CMK (cell line): Measurements from ENCODE around the gene PLD4.
A peak's percentile ranks its signal among the peaks of the same experiment; 100 is the strongest.

Experiments used
- DNase-seq: peaks from one replicate; pipeline ENCODE4 v3.0.0-alpha.2; 2010; ENCODE audit warnings: low read depth

The PLD4 gene

DNA sequence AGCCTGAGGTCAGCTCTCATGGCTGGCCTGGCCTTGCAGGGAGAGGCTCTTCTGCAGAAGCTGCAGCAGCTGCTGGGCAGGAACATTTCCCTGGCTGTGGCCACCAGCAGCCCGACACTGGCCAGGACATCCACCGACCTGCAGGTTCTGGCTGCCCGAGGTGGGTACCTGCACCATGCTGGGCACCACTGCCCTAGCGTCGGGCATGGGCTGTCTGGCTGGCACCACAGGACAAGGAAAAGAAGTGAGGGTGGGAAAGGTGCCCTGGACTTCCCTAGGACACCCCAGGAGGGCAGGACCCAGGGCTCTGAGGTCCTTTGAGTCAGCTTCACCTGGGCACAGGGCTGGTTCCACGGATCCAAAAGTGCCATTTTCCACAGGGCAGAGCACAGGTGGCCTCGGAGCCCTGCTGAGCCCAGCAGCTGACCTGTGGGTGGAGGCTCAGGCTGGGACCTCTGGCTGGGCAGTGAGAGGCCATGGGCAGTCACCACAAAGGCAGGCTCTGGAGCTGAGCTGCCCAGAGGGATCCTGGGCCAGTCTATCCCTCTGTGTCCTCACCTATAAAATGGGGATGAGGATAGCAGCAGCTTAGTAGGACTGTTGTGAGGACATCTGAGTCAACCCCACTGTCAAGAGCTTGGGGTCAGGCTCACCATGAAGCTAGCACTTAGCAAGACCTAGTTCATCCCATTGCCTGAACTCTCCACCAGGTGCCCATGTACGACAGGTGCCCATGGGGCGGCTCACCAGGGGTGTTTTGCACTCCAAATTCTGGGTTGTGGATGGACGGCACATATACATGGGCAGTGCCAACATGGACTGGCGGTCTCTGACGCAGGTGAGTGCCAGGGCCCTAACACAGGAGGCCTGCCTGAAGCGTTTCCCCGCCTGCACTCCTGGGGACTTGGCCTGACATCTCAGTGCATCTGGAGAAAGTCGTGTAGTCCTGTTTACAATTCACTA lies 4.9 kb downstream of the PLD4 start:
- DNase-seq = no peak

DNA sequence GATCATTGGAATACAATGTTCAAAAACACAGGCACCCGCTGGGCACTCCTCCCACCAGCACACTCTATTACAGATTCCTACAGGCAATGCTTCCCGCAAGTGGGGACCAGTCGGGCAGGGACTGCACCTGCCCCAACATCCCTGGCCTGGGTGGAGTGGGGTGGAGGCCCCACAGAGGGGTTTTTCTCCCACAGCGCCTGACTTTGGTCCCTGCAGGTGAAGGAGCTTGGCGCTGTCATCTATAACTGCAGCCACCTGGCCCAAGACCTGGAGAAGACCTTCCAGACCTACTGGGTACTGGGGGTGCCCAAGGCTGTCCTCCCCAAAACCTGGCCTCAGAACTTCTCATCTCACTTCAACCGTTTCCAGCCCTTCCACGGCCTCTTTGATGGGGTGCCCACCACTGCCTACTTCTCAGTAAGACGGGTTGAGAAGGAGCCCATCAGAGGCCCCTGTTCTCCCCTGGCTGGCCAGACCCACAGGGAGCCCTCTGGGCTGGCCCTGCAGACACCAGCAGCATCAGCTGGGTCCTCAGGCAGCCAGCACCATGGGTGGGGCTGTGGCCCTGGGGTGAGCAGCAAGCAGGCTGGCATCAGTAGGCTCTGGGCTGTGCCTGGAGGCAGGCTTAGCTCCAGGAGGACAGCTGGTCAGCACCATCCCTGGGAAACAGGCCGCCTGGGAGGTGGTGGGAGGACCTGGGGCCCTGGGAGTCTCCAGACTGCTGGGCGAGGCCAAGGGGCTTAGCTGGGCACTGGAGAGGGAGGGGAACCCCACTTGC lies 6.0 kb downstream of the PLD4 start:
- no peak for DNase-seq

DNA sequence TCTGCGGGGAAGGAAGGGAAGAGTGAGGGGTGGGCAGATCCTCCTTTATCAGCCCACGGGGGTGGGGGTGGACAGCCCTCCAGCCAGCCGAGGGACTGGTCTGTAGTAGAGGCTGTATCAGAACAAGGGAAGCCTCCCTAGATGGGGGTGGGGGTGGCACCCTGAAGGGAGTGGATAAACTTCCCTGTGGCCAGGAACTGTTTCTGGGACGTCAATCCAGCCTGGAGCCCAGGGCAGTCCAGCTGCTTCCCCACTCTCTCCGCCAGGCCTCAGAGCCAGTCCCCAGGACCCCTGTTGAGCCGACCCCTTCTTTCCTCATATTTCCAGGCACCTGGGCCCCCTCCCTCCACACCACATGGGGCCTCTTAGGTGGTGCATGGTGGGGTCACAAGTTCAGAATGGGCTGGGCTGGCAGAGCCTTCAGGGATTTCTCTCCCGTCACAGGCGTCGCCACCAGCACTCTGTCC lies 6.7 kb downstream of the PLD4 start:
- DNase-seq = no peak

DNA sequence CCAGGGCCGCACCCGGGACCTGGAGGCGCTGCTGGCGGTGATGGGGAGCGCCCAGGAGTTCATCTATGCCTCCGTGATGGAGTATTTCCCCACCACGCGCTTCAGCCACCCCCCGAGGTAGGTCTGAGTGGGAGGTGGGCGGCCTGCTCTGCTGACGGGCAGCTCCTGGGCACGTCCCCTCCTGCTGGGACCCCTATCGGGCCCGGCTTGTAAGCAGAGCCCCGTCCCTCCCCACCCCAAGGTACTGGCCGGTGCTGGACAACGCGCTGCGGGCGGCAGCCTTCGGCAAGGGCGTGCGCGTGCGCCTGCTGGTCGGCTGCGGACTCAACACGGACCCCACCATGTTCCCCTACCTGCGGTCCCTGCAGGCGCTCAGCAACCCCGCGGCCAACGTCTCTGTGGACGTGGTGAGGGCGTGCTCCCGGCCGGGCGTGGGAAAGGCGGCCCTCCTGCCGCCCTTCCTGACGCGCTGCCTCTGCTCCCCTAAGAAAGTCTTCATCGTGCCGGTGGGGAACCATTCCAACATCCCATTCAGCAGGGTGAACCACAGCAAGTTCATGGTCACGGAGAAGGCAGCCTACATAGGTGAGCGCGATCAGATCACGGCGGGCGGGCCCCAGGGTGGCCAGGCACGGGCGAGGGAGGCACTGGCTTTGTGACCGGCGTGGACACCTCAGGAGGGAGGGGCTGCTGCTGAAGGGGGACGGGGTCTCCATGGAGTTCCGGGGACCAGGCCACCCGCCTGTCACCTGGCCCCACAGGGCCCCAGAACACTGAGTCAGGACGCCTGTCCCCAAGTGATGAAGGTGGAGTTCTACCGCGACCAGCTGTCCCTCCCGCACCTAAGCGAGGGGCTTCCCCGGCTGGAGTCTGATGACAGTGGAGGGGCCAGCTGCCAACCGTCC lies 7.3 kb downstream of the PLD4 start:
- DNase-seq = no peak

DNA sequence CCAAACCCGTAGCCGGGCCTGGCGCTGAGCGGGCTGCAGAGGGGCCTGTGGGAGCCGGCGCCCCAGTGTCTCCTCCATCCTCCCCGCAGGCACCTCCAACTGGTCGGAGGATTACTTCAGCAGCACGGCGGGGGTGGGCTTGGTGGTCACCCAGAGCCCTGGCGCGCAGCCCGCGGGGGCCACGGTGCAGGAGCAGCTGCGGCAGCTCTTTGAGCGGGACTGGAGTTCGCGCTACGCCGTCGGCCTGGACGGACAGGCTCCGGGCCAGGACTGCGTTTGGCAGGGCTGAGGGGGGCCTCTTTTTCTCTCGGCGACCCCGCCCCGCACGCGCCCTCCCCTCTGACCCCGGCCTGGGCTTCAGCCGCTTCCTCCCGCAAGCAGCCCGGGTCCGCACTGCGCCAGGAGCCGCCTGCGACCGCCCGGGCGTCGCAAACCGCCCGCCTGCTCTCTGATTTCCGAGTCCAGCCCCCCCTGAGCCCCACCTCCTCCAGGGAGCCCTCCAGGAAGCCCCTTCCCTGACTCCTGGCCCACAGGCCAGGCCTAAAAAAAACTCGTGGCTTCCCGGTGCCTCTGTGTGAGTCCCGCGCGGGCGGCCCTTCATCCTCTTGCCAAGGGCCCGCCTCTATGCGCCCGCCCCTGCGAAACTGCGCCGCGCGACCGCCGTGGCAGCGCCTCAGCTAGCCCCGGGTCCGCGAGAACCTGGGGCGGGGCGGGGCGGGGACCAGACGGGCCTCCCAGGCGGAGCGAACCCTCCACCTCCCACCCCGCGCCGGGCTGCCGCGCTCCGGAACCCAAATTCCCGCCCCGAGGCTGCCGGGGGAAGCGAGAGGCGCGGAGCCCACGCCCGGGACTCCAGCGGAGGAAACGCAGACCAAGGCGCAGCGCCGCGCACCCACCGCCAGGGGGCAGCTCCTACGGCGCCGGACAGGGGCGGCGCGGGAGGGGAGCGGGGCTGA lies 8.3 kb downstream of the PLD4 start:
- DNase-seq = peak; percentile 72

DNA sequence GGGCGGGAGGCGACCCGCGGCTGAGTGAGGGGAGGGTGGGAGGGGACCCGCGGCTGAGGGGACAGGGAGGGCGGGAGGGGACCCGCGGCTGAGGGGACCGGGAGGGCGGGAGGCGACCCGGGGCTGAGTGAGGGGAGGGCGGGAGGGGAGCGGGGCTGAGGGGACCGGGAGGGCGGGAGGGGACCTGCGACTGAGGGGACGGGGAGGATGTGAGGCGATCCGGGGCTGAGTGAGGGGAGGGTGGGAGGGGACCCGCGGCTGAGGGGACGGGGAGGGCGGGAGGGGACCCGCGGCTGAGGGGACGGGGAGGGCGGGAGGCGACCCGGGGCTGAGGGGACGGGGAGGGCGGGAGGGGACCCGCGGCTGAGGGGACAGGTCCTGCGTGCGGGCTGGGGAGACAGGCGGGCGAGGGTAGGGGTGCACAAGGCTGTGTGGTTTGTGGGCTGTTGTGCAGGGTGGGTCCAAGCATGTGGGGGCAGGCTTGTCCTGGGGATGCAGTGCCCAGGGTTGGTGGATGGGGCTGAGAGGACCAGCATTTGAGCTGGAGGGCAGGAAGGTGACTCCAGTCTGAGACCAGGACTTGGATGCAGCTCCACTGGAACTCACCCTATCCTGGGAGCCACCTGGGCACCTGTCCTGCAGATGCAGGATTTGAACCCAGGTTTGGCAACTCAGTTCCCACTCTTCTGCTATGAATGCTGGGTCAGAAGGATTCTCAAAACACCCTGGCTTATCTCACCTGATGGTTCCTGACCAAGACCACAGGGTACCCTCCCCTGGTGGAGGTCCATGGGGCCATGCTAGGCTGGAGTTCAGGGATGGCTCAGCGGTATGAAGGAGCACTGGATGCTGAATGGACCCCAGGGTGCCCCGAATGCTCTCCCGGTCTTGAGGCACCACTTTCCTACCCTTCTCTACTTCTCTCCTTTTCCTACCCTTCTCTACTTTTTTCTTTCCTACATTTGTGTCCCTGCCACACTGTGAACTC lies 9.4 kb downstream of the PLD4 start:
- no peak for DNase-seq

DNA sequence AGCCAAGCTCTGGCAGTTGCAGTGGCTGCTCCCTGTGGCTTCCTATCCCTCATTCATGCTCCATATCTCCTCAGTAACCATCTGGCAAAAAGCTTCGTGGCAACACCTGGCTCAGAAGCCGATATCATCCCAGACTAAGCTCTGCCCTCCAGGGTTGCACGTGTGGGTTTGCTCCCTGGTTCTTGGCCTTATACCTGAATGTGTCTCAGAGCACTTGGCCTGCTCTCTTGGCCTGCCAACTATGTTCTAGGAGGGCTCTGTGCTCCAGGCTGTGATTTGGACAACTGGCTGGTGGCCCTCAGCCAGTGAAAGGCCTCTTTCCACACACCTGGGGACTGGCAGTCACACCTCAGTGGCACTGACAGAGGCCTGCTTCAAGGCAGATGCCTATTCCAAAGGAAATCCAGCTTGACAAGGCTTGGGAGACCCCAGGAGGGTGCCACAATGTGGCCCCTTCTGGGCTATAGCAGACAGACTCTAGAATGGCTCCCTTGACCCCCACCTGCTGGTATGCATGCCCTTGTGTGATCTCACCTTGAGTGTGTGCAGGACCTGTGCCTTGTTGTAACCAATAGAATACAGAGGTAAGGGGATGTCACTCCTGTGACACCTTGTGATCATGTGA lies 10.5 kb downstream of the PLD4 start:
- DNase-seq = no peak

DNA sequence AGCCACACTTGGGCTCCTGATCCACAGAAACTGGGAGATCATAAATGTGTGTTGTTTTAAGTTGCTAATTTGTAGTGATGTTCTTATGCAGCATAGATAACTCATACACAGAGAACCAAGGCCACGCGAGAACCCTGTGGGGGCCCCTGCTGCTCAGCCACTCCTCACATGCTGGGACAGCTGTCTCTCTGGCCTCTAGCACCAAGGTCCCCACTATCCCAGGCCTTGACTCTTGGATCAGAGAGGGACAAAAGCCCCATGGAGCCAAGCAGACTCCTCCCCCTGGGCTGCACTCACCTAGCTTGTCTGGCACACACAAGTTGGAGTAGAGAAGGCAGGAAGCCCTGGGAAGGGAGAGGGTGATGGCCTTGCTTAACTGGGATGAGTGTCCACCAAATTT lies 11.3 kb downstream of the PLD4 start:
- DNase-seq = no peak

DNA sequence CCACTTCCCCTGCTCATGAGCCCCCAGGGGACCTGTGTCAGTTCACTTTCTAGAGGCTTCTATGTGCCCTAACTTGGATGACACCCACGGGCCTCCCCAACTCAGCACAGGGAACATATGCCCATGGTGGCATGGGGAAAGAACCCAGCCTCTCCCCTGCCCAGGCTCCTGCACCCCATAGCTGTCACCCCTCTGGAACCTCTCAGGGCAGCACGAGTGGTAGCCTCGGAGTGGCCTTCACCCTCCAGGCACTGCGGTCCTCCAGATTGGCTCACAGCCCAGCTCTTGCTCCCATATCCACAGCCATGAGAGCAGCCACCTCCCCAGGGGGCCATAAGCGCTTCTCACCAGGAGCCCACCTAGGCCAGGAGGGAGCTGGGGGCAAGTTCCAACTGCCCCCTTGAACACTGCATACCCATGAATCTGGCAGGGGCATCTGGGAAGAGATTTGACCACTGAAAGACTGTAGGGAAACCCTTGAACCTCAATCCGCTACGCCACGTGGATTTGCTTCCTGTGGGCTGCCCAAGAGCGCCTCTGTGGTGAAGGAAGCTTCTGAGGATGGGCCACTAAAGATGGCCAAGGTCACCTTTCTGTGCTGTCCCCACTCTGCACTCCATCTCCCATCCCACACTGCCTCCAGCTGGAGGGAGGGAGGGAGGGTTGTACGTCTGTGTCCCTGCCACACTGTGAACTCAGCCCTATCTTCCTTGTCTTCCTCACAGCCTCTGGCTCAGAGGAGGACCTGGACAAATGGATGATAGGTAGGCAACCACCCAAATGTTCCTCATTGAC lies 11.9 kb downstream of the PLD4 start:
- no peak for DNase-seq

DNA sequence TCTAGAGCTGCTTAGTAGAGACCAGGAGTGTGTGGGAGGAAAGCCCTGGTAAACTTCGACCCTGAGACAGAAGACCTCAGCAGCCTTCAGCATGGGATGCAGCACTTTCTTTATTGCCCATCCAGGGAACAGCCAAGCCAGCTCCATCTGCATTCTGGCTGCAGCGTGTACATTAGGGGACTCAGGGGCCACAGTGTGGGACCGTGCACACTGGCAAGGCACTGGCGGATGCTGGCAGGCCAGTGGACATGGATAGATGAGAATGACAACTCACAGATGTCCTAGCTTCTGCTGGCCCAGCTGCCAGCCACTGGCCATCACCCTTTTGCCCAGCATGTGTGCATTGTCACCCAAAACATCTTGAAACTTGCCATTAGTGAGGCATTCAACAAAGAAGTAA lies 12.5 kb downstream of the PLD4 start:
- DNase-seq = no peak

DNA sequence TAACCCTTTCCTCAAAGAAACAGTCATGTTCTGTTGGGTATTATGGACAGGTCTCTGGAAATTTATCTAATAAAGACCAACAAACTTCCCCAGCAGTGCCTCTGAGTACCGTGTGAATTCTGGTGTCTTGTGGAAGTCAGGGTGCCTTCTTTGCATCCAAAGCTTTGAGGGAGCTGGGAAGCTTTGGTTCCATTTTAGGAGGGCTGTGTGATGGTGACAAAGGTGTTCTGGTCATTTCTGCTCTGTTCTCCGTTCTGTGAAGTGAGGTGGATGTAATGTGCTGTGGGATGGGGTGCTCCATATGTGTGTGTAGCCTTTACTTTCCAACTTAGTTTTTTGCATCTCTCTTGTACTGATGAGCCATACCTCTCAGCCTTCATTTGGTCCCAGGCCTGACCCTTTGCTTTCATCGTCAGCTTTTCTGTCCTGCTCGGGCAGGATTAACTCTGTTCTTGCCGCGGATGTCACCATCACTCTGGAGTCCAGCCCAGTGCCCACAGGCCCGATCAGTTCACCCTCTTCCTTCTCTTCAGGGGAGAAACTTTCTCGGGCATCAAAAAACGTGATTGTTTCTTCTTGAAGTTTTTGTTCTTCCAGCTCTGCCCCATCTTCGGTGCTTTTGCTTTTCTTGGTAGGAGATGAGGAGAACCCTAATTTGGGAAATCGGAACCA lies 13.2 kb downstream of the PLD4 start:
- no peak for DNase-seq

DNA sequence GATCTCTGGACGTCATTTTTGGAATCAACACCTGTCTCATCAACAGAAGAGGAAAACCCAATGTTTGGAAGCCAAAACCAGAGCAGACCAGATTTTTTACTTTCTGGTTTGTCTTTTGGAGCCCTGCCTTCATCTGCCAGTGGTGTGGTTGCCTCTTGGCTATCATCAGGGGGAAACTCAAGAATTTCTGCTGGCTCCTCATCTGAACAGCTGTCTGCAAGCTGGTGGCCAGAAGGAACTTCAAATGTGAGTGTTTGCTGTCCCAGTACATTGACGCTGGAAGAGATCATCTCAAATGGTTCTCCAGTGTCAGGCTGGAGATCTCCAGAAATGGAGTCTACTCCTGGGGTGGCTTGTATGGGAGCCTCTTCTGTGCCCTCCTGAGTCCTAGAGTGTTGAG lies 13.8 kb downstream of the PLD4 start:
- no peak for DNase-seq

DNA sequence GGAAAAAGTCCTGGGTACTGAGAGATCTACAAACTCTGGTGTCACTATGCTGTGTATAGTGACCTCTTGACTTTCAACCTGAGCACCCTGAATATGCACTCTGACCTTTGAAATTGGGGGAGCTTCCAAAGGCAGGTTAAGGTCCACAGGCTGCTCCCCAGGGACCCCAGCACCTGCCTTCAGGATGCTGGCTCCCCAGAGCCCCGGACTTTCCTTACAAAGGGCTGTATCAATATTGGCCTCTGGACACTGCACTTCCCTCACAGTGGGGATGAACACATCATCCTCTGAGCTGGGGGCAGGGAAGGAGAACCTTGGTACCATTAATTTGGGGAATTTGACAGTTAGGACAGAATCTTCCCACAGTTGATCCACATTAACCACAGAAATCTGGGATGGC lies 14.3 kb downstream of the PLD4 start:
- DNase-seq = no peak

DNA sequence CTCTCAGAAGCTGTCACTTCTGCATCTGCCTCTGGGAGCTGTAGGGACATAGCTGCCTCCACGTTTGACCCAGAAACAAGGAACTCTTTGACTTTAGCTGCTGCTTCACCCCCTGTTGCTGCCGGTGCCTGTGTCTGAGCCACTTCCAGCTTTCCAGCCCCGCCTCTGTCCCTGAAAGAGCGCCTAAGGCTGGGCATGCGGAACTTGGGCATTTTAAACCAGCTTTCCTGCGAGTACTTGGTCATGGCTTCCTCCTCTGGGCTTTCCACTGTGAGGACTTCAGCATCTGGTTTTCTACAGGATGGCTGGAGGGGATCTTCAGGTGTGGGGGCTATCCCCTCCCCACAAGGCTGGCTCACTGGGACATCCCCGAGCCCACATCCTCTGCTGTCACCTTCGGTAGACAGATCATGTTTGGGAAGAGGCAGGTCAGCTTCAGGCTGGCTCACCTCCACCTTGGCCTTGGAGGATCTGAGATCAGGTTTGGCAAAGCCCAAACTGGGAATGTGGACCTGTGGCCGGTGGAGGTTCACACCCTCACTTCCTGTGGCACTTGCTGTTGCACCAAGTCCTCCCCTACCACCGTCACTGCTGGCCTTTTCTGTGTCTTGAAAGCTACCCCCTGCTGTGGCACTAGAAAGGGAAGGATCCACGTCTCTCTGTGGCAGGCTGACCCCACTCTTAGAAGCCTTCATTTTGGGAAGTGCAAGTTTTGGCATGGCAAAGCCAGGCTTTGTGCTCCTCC lies 15.2 kb downstream of the PLD4 start:
- DNase-seq = no peak

DNA sequence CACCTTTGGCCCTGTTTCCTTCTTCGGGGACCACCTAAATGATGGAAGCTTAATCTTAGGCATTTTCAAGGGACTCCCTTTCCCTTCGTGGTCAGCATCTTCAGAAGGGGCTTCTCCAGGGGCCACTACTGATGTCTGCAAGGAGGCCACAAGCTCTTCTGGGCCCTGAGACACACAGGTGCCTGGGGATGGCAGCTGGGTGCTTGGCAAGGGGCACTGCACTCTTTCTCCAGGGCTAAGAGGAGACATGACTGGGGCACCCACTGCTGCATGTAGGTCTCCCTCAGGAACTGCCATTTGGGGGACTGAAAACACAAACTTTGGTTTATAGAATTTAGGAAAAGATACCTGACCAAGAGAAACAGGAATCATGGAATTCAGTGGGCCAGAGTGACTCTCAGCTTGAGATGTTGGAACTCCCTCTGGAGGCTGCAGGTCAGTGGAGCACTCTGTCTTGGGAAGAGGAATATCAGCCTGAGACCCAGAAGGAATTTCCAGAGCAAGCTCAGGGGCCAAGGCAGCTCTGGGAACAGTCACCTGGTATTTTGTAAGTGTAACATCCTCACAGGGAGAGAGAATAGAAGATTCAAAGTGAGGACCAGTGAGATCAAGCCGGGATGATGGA lies 16.0 kb downstream of the PLD4 start:
- no peak for DNase-seq

DNA sequence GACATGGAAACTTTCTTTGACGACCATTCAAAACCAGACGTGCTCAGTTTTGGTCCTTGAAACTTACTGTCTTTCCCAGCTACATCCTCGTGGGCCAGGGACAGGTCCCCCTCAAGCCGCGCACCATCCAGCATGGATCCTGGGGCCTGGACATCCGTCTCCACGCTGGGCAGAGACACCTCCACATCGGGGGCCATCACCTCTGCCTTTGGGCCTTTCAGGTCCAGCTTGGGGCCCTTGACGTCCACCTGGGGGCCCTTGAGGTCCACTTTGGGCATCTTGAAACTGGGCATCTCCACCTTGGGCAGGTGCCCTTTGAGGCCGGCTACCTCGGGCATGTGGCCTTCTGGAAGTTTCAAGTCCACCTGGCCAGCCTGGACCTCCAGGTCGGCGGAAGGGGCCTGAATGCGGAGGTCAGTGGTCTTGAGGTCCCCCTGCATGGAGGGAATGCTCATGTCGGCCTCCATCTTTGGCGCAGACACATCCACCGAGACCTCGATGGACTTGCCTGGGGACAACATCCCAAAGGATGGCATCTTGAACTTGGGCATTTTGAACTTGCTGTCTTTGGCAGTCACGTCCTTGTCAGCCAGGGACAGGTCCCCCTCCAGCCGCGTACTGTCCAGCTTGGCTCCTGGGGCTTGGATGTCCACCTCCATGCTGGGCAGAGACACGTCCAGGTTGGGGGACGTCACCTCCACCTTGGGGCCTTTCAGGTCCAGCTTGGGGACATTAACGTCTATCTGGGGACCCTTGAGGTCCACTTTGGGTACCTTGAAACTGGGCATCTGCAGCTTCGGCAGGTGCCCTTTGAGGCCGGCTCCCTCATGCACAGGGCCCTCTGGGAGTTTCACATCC lies 17.1 kb downstream of the PLD4 start:
- DNase-seq = no peak
